ENCODE data around the gene NEURL1B.
A peak's percentile ranks its signal among the peaks of the same experiment; 100 is the strongest.

Gene NEURL1B

DNA sequence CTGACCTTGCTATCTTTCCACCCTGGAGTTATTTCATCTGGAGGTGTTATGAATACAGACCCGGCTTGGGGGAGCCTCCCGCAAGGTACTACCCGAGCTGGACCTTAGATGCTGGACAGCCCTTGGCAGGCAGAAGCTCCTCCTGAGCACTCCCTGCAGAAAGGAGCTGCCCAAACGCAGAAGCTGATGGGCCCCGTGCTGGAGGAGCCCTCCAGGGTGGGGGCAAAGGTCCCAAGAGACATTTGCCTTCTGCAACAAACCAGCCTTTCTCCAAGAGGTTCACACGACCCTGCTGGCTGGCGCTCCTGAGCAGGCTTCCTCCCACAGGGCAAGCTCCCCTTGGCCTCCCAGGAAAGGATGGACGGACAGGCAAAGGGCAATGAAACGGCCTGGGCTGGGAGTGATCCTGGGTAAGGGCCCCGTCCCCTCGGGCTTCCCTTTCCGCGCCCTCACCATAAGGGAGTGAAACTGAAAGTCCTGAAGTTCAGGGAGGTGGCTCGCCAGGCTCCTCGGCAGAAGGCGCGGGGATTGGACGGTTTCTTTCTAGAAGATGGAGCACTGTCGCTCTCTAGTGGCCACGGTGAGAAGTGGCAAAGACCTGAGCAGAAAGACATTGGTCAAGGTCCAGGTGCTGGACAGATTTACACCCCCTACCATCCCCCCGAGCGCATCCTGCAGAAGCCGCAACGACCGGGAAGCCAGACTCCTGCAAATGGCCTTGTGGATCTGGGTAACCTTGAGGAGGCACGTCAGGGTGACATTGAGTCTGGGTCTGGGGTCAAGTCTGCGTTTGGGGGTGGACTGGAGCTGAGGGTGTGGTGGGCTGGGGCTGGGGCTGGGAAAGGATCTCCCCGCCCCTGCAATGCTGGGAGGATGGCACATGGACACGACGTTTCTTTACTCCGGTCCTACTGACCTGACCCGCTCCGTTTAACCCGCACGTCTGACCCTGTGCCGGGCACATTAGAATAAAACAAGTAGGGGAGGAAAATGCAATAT, 56.4 kb downstream of the NEURL1B start:
- no peak overlapping the region; the same call in 1 of the 2 replicates for H3K27ac ChIP-seq
- no peaks in the 10 kb centered on the region for H3K27me3 ChIP-seq (ENCODE audit: insufficient read depth, low read depth, severe bottlenecking)
- DNase-seq, result peak; percentile 86
- H3K9me3 ChIP-seq (ENCODE audit: severe bottlenecking), result no peaks in the 10 kb centered on the region
- H3K36me3 ChIP-seq, result no peaks in the 10 kb centered on the region
- peak overlapping the region; percentile 42 for H3K4me3 ChIP-seq (ENCODE audit: low read depth, low read length)
- TF ChIP-seq, protein P1, sequence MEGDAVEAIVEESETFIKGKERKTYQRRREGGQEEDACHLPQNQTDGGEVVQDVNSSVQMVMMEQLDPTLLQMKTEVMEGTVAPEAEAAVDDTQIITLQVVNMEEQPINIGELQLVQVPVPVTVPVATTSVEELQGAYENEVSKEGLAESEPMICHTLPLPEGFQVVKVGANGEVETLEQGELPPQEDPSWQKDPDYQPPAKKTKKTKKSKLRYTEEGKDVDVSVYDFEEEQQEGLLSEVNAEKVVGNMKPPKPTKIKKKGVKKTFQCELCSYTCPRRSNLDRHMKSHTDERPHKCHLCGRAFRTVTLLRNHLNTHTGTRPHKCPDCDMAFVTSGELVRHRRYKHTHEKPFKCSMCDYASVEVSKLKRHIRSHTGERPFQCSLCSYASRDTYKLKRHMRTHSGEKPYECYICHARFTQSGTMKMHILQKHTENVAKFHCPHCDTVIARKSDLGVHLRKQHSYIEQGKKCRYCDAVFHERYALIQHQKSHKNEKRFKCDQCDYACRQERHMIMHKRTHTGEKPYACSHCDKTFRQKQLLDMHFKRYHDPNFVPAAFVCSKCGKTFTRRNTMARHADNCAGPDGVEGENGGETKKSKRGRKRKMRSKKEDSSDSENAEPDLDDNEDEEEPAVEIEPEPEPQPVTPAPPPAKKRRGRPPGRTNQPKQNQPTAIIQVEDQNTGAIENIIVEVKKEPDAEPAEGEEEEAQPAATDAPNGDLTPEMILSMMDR (IDR thresholded peaks at IDR 0.05; ENCODE audit: low read depth, low read length), result peak; percentile 87

DNA sequence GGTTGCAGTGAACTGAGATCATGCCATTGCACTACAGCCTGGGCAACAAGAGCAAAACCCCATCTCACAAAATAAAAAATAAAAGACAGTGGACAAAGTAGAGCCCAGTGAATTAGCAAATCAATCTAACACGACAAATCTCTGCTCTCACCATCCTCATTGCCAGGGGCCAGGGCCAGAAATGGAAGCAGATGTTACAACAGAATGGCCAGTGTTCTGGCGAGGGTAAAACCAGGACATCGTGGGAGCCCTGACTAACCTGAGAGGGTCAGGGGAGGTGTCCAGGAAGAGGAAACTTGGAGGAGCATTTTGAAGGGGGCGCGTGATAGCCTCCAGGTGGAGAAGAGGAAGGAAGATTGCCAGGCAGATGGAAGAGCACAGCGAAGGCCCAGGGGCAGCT, 58.4 kb downstream of the NEURL1B start:
- H3K4me3 ChIP-seq (ENCODE audit: low read depth, low read length), result no peak overlapping the region
- H3K27ac ChIP-seq, result no peak overlapping the region
- H3K36me3 ChIP-seq, result no peaks in the 10 kb centered on the region
- peak; percentile 39 for DNase-seq
- TF ChIP-seq, protein P1 (IDR thresholded peaks at IDR 0.05; ENCODE audit: low read depth, low read length), result no peak
- H3K27me3 ChIP-seq (ENCODE audit: insufficient read depth, low read depth, severe bottlenecking), result no peaks in the 10 kb centered on the region
- H3K9me3 ChIP-seq (ENCODE audit: severe bottlenecking), result no peaks in the 10 kb centered on the region

DNA sequence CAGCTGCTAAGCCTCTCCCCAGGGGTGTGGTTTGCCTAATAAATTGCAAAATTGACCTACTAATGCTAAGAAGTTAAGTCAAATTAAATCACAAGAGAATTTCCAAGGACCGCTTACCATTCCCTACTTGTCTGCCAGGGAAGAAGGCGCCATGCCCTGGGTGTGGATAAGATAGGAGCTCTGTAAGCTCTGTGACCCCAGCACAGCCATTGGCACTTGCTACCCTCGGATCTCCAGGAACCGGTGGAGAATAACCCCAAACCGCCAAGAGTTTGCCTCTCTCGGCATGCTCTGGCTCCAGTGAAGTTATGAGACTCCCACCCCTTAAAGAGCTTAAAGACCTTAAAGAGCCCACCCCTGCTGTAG, 58.9 kb downstream of the NEURL1B start:
- Histone ChIP-seq H3K27me3 (ENCODE audit: insufficient read depth, low read depth, severe bottlenecking) (no peaks in the 10 kb centered on the region), H3K27ac (no peak overlapping the region), H3K9me3 (ENCODE audit: severe bottlenecking) (no peaks in the 10 kb centered on the region), H3K36me3 (no peaks in the 10 kb centered on the region), H3K4me3 (ENCODE audit: low read depth, low read length) (peak overlapping the region; percentile 11)
- TF ChIP-seq, protein P1 (IDR thresholded peaks at IDR 0.05; ENCODE audit: low read depth, low read length), result no peak
- no peak for DNase-seq

DNA sequence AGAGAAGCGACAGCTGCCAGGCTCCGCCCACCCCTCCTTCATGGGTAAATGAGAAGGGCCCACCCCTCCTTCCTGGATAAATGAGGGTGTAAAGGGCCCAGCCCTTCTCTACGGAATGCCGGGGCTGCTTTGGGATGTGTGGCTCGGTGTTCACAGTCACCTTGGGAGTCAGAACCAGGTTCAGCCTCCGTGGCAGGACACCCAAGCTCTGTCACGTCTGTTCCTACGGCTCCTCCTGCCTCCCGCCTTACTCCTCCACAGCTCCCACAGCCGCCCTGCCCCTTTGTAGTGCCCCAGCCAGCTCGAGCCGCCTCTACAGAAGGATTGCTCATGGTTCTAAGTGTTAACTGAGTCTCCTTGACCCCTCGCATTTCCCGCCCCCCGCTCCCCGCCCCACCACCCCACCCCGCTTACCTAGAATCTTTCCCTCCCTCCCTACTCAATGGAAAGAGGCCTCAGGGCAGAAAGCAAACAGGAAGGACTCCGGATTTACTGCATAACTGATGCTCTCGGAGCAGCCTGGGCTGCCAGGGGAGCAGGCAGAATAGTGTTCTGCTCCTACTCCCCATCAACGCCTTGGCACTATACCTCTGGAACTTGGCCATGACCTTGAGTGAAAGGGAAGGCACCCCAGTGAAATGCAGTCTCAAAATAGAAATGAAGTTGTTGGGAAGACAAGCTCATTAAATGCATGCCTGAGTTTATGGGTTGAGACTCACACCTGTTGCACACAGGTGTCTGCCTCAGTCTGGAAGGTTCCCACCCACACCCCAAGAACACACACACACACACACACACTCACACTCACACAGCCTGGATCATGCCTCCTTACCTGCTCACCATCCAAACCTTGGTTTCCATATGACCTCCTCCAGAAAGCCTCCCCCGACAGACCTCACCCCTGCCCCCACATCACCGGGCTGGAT, 59.6 kb downstream of the NEURL1B start:
- no peaks in the 10 kb centered on the region for H3K9me3 ChIP-seq (ENCODE audit: severe bottlenecking)
- peak; percentile 43 for DNase-seq
- no peaks in the 10 kb centered on the region for H3K27me3 ChIP-seq (ENCODE audit: insufficient read depth, low read depth, severe bottlenecking)
- H3K4me3 ChIP-seq (ENCODE audit: low read depth, low read length), result peak overlapping the region; percentile 11
- H3K27ac ChIP-seq, result no peak overlapping the region
- TF ChIP-seq, protein P1 (IDR thresholded peaks at IDR 0.05; ENCODE audit: low read depth, low read length), result no peak
- H3K36me3 ChIP-seq, result no peaks in the 10 kb centered on the region

DNA sequence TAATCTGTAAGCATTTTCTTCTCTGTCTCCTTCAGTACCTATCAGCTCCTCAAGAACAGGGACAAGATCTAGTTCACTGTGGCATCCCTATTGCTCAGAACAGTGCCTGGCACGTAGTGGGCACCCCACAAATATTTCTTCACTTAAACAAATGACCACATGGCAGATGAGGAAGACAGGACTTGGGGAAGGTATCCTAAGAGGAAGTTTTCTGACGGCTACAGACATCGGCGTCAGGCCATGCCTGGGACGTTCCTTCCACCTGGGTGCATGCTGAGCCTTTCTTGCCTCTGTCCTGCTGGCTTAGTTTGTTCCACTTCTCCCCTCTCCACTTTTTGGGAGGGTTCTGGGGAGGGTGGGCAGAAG, 60.2 kb downstream of the NEURL1B start:
- TF ChIP-seq, protein P1 (IDR thresholded peaks at IDR 0.05; ENCODE audit: low read depth, low read length), result no peak
- DNase-seq, result no peak
- Histone ChIP-seq H3K9me3 (ENCODE audit: severe bottlenecking) (no peaks in the 10 kb centered on the region), H3K27ac (no peak overlapping the region), H3K4me3 (ENCODE audit: low read depth, low read length) (no peak overlapping the region), H3K27me3 (ENCODE audit: insufficient read depth, low read depth, severe bottlenecking) (no peaks in the 10 kb centered on the region), H3K36me3 (no peaks in the 10 kb centered on the region)
